IPS-20b (cell line): Measurements from ENCODE around the gene IGFBP1.

Source experiments
- H3K27ac ChIP-seq: one replicate; pipeline ENCODE4 v1.5.1; 2013; ENCODE audit warnings: low read length
- H3K27me3 ChIP-seq: 2 replicates; pipeline ENCODE4 v1.6.1; 2013; ENCODE audit warnings: mild to moderate bottlenecking, low read length, inconsistent platforms; ENCODE audit not compliant: insufficient read depth
- H3K36me3 ChIP-seq: 2 replicates; pipeline ENCODE4 v1.6.1; 2013; ENCODE audit warnings: low read depth, mild to moderate bottlenecking, inconsistent platforms, low read length, moderate library complexity; ENCODE audit not compliant: insufficient read depth
- H3K4me1 ChIP-seq: 2 replicates; pipeline ENCODE4 v1.6.1; 2013; ENCODE audit warnings: mild to moderate bottlenecking, control low read depth, inconsistent platforms, low read length, moderate library complexity; ENCODE audit not compliant: insufficient read depth
- H3K4me3 ChIP-seq: 2 replicates; pipeline ENCODE4 v1.5.1; 2013; ENCODE audit warnings: mild to moderate bottlenecking, low read length, inconsistent platforms
- H3K9ac ChIP-seq: 2 replicates; pipeline ENCODE4 v1.6.1; 2013; ENCODE audit warnings: low read depth, mild to moderate bottlenecking, inconsistent platforms, low read length, moderate library complexity
- H3K9me3 ChIP-seq: 2 replicates; pipeline ENCODE4 v1.6.1; 2013; ENCODE audit warnings: mild to moderate bottlenecking, low read depth, low read length, inconsistent platforms; ENCODE audit not compliant: insufficient read depth

IGFBP1 gene

GRCh38 chr7:45893374-45893995, 5.2 kb downstream of the IGFBP1 start:
- H3K9me3 ChIP-seq: no peaks in the 10 kb centered on the region
- H3K27me3 ChIP-seq: peaks cover 49% of the 10 kb centered on the region
- no peaks in the 10 kb centered on the region for H3K36me3 ChIP-seq
- no peak overlapping the region for H3K9ac ChIP-seq
- H3K27ac ChIP-seq: no peak overlapping the region
- peaks cover 6% of the 10 kb centered on the region for H3K4me1 ChIP-seq
- no peak overlapping the region for H3K4me3 ChIP-seq

DNA sequence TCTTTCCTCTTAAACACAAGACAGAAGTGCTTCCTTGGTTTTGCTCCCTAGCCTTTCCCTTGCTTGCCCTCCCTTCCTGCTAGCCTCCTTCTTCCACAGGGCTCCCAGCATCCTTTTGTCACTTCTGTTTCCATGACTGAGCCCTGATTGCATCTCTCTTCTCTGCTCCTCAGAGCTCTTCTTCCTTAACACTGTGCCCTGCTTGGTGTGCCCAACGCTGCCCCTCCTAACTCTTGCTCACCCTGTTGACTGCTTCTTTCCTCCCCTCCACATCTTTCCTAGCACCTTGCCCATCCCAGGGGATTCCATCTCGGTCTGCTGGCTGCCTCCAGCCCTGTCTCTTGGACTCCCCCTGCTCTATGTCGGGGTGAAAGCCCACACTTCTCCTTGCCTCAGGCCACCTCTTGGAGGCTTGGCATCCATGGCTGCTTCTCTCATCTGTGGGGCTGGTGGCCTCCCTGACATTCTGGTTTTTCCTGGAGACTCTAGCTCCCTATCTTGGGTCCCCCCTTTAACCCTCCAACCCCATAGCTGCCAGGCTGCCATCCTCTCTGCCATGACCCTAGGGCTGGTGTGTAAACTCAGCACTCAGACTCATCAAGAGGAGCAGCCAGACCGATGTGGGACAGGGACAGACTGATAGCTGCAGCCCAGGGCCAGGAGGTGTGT, 5.8 kb downstream of the IGFBP1 start:
- Histone ChIP-seq H3K27me3 (peaks cover 42% of the 10 kb centered on the region), H3K9me3 (no peaks in the 10 kb centered on the region), H3K36me3 (no peaks in the 10 kb centered on the region), H3K27ac (no peak overlapping the region), H3K9ac (no peak overlapping the region), H3K4me1 (peaks cover 6% of the 10 kb centered on the region), H3K4me3 (no peak overlapping the region)

GRCh38 chr7:45894665-45895062, 6.4 kb downstream of the IGFBP1 start:
- Histone ChIP-seq H3K36me3 (no peaks in the 10 kb centered on the region), H3K9me3 (no peaks in the 10 kb centered on the region), H3K9ac (no peak overlapping the region), H3K4me1 (peaks cover 2% of the 10 kb centered on the region), H3K27ac (no peak overlapping the region), H3K4me3 (no peak overlapping the region), H3K27me3 (peaks cover 37% of the 10 kb centered on the region)

GRCh38 chr7:45897042-45897690, 8.9 kb downstream of the IGFBP1 start:
- Histone ChIP-seq H3K27me3 (peaks cover 18% of the 10 kb centered on the region; the same call in 1 of the 2 replicates), H3K9me3 (no peaks in the 10 kb centered on the region), H3K9ac (no peak overlapping the region), H3K36me3 (no peaks in the 10 kb centered on the region), H3K4me1 (no peaks in the 10 kb centered on the region), H3K4me3 (no peak overlapping the region), H3K27ac (no peak overlapping the region)

DNA sequence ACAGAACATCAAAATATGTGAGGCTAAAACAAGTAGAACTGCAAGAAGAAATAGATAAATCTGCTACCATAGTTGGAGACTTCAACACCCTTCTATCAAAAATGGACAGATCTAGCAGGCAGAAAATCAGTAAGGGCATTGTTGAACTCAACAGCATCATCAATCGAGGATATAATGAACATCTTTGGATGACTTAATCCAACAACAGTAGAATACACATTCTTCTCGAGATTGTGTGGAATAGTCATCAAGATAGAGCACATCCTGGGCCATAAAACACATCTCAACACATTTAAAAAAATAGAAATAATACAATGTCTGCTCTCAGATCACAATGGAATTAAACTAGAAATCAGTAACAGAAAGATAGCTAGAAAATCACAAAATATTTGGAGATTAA, 9.9 kb downstream of the IGFBP1 start:
- H3K9ac ChIP-seq: no peak overlapping the region
- H3K27ac ChIP-seq: no peak overlapping the region
- H3K36me3 ChIP-seq: no peaks in the 10 kb centered on the region
- peaks cover 14% of the 10 kb centered on the region; the same call in 1 of the 2 replicates for H3K27me3 ChIP-seq
- H3K9me3 ChIP-seq: no peaks in the 10 kb centered on the region
- no peaks in the 10 kb centered on the region for H3K4me1 ChIP-seq
- no peak overlapping the region for H3K4me3 ChIP-seq

- Histone ChIP-seq H3K4me3 (no peak overlapping the region), H3K36me3 (no peaks in the 10 kb centered on the region), H3K9ac (no peak overlapping the region), H3K4me1 (no peaks in the 10 kb centered on the region), H3K27me3 (peaks cover 2% of the 10 kb centered on the region; the same call in 1 of the 2 replicates), H3K27ac (no peak overlapping the region), H3K9me3 (no peaks in the 10 kb centered on the region)
Measured at GRCh38 chr7:45901566-45901965, 13.3 kb downstream of the IGFBP1 start.

DNA sequence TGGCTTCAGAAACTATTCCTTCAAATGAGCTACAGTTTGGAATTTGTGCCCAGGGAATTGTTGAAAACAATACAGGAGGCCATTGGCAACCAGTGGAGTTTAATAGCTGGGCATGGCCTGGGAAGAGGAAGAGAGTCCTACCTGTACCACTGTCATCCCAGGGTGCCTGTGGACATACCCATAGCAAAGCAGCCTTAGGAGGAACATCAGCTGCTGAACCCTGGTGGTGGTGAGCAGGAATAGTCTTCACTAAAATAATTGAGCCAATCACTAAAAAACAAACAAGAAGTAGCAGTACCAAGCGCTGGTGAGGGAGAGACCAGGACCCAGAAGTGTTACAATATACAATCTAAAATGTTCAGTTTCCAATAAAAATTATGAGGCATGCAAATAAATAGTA, 14.5 kb downstream of the IGFBP1 start:
- no peak overlapping the region for H3K4me3 ChIP-seq
- no peak overlapping the region for H3K27ac ChIP-seq
- peaks cover 2% of the 10 kb centered on the region; the same call in 1 of the 2 replicates for H3K27me3 ChIP-seq
- no peaks in the 10 kb centered on the region for H3K9me3 ChIP-seq
- H3K9ac ChIP-seq: no peak overlapping the region
- H3K4me1 ChIP-seq: no peaks in the 10 kb centered on the region
- H3K36me3 ChIP-seq: no peaks in the 10 kb centered on the region

DNA sequence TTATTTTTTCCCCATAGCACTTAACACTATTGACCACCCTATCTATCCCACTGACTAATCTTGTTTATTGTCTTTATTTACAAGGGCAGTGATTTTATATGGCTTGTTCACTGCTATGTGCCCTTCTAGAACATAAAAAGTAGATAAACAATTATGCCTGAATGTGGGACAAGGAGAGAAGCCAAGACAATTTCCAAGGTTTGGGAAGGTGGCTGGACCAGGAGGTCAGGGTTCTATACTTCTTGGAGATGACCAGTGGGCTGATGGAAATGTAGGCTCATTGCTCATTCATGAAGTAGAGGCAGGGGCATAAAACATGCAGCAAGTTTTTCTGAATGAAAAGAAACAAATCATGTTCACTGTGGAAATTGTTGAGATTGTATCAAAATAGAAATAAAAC, 21.3 kb downstream of the IGFBP1 start:
- H3K27ac ChIP-seq: no peak overlapping the region

DNA sequence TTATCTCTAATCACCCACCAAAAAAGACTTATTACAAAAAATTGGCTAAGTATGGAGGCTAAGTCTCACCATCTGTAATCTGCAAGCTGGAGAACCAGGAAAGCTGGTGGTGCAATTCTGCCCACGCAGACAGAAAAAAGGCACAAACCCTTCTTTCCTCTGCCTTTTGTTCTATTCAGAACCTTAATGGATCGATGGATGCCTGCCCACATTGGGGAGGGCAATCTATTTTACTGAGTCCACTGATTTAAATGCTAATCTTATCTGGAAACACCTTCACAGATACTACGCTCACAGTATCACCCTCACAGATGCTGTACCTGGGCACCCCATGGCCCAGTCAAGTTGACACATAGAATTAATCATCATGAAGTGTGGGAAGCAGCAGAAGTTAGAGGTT, 22.6 kb downstream of the IGFBP1 start:
- H3K9ac ChIP-seq: no peak overlapping the region

More for the DNA sequence above, 21.3 kb downstream of the IGFBP1 start:
- Histone ChIP-seq H3K4me1 (no peaks in the 10 kb centered on the region), H3K4me3 (no peak overlapping the region), H3K36me3 (no peaks in the 10 kb centered on the region; the same call in 1 of the 2 replicates), H3K9me3 (no peaks in the 10 kb centered on the region), H3K9ac (no peak overlapping the region), H3K27me3 (no peaks in the 10 kb centered on the region)

DNA sequence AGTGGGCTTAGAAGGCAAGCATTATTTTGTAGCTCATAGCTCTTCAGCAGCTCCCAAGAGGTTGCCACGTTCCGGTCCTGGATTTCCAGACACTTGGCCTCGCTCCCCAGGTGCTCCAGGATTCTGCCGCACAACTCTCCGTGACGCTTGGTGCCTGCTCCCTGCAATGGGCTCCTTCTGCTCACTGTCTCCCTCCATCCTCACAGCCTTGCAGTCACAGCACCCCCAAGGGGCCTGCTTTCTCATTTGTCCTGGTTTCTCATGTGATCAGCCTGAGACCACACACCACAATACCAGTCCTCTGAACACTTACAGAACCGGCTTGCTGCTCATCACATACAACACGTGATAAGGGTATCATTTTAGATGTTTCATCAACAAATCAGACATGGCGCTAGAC, 23.0 kb downstream of the IGFBP1 start:
- H3K4me3 ChIP-seq: no peak overlapping the region
- H3K36me3 ChIP-seq: peaks cover 11% of the 10 kb centered on the region
- no peak overlapping the region for H3K27ac ChIP-seq
- H3K9ac ChIP-seq: no peak overlapping the region
- 0 out of 2 replicates have a peak, but pooled peaks cover under 1% of the 10 kb centered on the region for H3K27me3 ChIP-seq
- no peaks in the 10 kb centered on the region for H3K4me1 ChIP-seq
- H3K9me3 ChIP-seq: no peaks in the 10 kb centered on the region

More for the DNA sequence above, 22.6 kb downstream of the IGFBP1 start:
- Histone ChIP-seq H3K36me3 (peaks cover 6% of the 10 kb centered on the region; the same call in 1 of the 2 replicates), H3K27ac (no peak overlapping the region), H3K27me3 (no peaks in the 10 kb centered on the region), H3K4me3 (no peak overlapping the region), H3K4me1 (no peaks in the 10 kb centered on the region), H3K9me3 (no peaks in the 10 kb centered on the region)

DNA sequence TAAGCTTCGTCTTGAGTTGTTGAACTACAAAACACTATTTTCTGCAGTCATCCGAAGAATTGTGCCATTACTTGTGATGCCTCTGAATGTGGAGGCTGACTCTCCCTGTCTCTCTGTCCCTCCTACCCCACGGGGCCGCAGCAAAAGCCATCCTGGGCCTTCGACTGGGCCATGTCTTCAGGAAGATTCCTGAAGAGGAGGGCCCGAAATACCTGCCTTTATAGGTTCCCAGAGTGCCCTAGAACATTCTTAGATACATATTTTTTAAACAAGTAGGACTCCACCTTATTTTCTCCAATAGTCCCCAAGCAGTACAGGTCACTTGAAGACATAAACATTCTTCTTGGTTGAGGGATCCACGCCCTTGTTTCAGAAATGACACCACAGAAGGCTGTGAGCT, 24.7 kb downstream of the IGFBP1 start:
- H3K36me3 ChIP-seq: peaks cover 15% of the 10 kb centered on the region
- no peak overlapping the region for H3K9ac ChIP-seq
- no peak overlapping the region for H3K27ac ChIP-seq
- H3K4me1 ChIP-seq: no peaks in the 10 kb centered on the region
- no peak overlapping the region for H3K4me3 ChIP-seq
- H3K27me3 ChIP-seq: peaks cover 13% of the 10 kb centered on the region
- no peaks in the 10 kb centered on the region for H3K9me3 ChIP-seq

GRCh38 chr7:45914911-45915310, 26.6 kb downstream of the IGFBP1 start:
- H3K27ac ChIP-seq: no peak overlapping the region
- no peaks in the 10 kb centered on the region for H3K4me1 ChIP-seq
- H3K9me3 ChIP-seq: peaks cover under 1% of the 10 kb centered on the region; the same call in 1 of the 2 replicates
- H3K27me3 ChIP-seq: peaks cover 32% of the 10 kb centered on the region
- peaks cover 15% of the 10 kb centered on the region for H3K36me3 ChIP-seq
- no peak overlapping the region for H3K4me3 ChIP-seq
- H3K9ac ChIP-seq: no peak overlapping the region
